Activated CD4-positive, alpha-beta T cell treated with anti-CD3 and anti-CD28 coated beads for 24 hours (primary cell): ENCODE results near the gene NEDD4L.

Experiments used
- DNase-seq, 2 donors: peaks; one replicate each; pipeline ENCODE4 v3.0.0-alpha.2; 2020; ENCODE audit warnings: low read depth in 2 of 2

Gene NEDD4L

DNA sequence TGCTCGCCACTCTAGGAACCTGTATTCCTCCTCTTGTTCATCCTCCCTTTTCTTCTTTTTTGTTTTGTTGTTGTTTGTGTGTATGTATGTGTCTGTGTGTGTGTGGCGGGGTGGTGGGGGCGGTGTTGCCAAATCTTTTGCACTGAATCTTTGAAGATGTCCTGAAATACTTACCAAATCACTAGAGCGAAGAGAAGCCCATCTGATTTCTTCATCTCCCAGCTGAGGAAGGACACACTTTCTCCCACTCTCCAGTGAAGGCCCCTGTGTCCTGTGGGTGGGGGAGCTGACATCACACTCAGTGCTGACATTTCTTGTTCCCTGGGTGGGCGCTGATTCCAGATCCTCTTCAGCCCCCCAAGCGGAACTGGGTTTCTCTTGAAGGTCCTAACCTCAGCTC, 74.5 kb downstream of the NEDD4L start:
- DNase-seq, result no peak

GRCh38 chr18:58119819-58120218, 75.8 kb downstream of the NEDD4L start:
- no peak for DNase-seq

DNA sequence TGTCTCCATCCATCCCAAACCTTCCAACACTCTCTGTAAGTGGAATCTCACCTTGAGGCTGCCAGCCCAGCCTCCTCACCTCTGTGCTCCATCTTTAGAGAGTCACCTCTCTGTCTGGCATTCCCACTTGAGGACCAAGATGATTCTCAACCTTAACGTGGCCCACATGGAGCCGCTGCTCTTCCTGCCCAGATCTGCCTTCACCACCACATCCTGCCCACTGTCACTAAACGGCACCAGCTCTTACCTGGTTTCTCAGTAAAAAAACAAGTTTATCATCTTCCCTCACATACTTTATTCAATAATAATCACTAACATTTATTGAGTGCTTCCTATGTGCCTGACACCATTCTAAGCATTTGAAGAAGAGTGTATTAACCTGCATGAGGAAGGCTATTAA, 80.4 kb downstream of the NEDD4L start:
- no peak for DNase-seq

DNA sequence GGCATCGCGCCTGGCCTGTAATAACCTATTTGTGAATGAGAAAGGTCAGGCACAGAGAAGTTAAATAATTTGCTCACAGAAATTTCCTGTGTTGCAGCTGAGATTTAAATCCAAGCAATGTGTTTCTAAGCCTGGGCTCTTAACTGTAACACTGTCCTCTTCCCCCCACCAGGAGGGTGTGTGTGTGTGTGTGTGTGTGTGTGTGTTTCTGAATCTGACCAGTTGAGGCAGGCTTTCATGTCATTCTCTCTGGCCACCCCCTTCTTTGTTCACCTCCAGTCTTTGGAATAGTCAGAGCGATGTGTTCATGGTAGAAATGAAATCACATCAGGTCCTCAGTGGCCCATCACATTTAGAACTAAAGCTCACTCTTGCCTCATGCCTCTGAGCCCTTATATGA, 81.2 kb downstream of the NEDD4L start:
- DNase-seq, result no peak

GRCh38 chr18:58125756-58126155, 81.7 kb downstream of the NEDD4L start:
- no peak for DNase-seq

GRCh38 chr18:58128381-58129374, 84.7 kb downstream of the NEDD4L start:
- DNase-seq, result no peak

DNA sequence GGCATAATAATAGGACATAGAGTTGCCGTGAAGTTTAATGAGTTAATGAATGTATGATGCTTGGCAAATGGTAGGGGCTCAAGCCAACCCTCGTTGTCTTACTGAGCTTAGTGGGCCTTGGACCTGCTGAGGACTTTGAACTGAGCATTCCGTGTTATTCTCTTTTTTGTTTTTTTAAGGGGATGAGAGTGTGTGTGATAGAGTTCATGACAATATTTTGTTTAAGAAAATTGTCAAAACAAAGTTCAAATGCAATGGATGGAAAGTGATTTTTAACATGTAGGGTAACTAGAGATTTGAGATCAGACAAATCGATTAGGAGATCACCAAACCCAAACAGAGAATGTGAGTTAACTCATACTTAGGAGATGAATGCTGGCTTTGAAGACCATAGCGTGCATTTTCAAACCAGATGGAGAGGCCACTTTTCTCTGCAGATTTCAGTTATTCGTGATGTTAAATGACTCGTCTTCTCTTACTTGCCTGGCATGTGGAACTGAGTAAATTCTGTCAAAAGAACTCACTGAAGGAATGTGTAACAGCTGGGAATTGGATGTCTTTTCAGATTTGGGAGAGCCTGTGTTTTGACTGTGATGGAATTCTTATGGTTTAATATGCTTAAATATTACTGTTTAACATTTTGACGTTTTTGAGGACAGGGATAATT, 88.7 kb downstream of the NEDD4L start:
- DNase-seq, result no peak

- no peak for DNase-seq
Observed at GRCh38 chr18:58135183-58135641, 91.2 kb downstream of the NEDD4L start.

DNA sequence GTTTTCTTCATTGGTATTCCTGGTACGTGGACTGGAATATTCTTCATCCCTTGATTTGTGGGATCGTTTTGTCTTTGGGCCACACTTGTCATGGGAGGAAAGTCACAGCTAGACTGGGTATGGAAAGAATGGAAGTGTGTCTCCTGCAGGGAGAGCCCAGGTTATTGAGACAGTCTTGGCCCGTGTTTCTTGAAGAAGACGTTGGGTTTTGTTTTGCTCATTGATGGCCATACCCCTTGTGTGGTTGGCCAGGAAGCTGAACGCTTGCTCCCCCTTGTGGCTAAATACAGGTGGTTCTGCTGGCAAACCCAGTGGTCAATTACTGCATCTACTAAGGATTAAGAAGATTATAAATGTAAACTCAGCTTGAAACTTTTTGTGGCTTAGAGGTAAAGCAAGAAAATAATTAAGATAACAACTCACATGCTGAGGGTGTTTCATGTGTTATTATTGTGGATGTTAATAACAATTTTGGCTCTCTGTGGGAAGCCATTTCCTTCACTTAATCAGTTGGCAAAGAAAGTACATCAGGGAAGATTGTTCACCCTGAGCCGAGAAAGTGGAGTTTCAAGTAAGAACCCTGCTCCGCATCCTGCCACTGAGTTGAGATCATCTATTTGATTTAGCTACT, 91.8 kb downstream of the NEDD4L start:
- DNase-seq, result peak; percentile 19 to 24

GRCh38 chr18:58136879-58137278, 92.9 kb downstream of the NEDD4L start:
- DNase-seq, result no peak

DNA sequence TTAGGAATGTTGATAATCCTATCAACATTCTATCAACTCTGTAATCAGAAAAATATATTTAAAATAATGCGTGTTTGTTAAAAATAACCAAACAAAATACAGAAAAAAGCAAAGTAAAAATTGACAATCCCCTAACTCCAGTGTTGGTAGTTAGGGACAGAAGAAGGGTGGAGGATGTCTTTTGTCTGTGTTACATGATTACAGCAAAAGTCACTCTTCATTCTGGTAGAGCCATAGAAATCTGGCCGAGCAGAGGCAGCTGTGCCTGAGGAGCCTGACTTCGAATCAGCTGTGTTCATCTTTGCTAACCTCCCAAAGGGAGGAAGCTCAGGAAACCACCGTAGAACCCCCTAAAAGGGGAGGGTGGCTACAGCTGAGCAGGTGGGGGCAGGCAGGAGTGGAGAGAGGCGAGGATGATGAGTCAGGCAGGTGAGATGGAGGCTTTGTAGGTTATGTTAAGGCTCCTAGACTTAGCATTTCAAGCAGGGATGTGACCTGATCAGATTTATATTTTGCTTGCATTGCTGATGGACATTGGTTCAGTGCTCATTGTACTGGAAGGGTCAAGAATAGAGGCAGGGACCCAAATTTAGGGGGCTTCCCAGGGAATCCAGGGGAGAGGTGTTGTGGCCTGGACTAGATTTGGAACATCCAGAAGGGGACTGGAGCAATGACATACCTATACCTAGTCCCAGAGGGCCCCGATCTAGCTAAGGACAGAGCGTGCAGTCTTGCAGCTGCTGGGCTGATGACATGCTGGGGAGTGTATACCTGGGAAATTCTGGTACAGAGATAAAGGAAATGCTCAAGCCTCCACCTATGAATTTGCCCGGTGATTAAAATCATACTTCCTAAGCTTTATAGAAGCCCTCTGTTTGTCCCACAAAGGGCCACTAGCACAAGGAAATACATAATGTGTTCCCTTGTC, 95.7 kb downstream of the NEDD4L start:
- no peak for DNase-seq

- no peak for DNase-seq
Observed at GRCh38 chr18:58140387-58141325, 96.6 kb downstream of the NEDD4L start.

GRCh38 chr18:58143386-58143785, 99.4 kb downstream of the NEDD4L start:
- no peak for DNase-seq

DNA sequence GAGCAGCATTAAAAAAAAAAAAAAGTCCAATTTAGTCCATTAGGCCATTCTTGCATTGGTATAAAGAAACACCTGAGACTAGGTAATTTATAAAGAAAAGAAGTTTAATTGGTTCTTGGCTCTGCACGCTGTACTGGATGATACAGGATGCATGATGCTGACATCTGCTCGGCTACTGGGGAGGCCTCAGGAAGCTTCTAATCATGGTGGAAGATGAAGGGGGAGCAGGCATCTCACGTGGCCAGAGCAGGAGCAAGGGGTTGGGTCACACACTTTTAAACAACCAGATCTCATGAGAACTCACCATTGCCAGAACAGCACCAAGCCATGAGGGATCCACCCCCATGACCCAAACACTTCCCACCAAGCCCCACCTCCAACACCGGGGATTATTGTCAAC, 100.1 kb downstream of the NEDD4L start:
- DNase-seq, result no peak

GRCh38 chr18:58144671-58145285, 100.8 kb downstream of the NEDD4L start:
- no peak for DNase-seq

DNA sequence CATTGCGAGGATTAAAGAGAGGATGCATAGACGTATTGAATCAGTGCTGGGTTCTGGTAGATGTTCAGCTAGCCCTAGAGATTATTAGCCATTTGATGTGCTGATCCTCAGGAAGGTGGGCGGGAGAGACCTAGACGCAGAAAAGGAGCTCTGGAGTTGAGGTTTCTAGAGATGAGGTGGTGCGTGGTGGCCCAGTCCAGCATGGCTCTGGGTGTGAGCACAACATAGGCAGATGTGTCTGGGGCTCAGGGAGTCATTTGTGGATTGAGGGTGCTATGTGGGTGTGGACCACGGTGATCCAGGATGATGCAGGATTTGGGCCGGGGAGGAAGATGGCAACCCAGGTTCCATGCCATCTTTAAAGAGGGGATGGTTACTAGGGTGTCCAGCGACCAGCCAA, 102.1 kb downstream of the NEDD4L start:
- no peak for DNase-seq

- no peak for DNase-seq
Observed at GRCh38 chr18:58148954-58149471, 105.0 kb downstream of the NEDD4L start.

GRCh38 chr18:58150772-58151171, 106.7 kb downstream of the NEDD4L start:
- DNase-seq, result no peak

- no peak for DNase-seq
Observed at GRCh38 chr18:58152216-58152615, 108.2 kb downstream of the NEDD4L start.

- DNase-seq, result no peak
Observed at GRCh38 chr18:58152891-58153290, 108.9 kb downstream of the NEDD4L start.
